Measurements from ENCODE around the gene PRXL2B. TPM values are rescaled to one million over a fixed set of nuclear protein-coding genes. Genes with fewer than 3 reads are reported as not detected.

PRXL2B gene
- total and polyA plus RNA-seq, 12 donors = 3.7 to 12.0 (median 5.4) TPM

- ATAC-seq (no peak), DNase-seq (no peak)
- Histone ChIP-seq H3K4me1 (peaks cover 8 to 37% (median 28%) of the 10 kb centered on the region in 9 donors), H3K27me3 (peaks cover 0 to 2% (median 0%) of the 10 kb centered on the region in 7 donors), H3K27ac (no peak overlapping the region), H3K4me3 (no peak overlapping the region), H3K9me3 (no peaks in the 10 kb centered on the region), H3K36me3 (peaks cover 0 to 64% (median 4%) of the 10 kb centered on the region in 9 donors)
- intact Hi-C loops (cut with DNase I) = loop anchor here in 1 of 10 donors (2.0 kb wide), 1 partner anchor 15 kb away; no protein-coding TSS in a partner anchor
- TF ChIP-seq, protein P1, sequence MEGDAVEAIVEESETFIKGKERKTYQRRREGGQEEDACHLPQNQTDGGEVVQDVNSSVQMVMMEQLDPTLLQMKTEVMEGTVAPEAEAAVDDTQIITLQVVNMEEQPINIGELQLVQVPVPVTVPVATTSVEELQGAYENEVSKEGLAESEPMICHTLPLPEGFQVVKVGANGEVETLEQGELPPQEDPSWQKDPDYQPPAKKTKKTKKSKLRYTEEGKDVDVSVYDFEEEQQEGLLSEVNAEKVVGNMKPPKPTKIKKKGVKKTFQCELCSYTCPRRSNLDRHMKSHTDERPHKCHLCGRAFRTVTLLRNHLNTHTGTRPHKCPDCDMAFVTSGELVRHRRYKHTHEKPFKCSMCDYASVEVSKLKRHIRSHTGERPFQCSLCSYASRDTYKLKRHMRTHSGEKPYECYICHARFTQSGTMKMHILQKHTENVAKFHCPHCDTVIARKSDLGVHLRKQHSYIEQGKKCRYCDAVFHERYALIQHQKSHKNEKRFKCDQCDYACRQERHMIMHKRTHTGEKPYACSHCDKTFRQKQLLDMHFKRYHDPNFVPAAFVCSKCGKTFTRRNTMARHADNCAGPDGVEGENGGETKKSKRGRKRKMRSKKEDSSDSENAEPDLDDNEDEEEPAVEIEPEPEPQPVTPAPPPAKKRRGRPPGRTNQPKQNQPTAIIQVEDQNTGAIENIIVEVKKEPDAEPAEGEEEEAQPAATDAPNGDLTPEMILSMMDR (IDR thresholded peaks at IDR 0.05) = no peak
- whole genome bisulfite sequencing, 2 donors = 77 to 79% methylated on average over 35 of the region's 35 CpGs
Measured at GRCh38 chr1:2559509-2560298, 26.9 kb upstream of the PRXL2B start.

DNA sequence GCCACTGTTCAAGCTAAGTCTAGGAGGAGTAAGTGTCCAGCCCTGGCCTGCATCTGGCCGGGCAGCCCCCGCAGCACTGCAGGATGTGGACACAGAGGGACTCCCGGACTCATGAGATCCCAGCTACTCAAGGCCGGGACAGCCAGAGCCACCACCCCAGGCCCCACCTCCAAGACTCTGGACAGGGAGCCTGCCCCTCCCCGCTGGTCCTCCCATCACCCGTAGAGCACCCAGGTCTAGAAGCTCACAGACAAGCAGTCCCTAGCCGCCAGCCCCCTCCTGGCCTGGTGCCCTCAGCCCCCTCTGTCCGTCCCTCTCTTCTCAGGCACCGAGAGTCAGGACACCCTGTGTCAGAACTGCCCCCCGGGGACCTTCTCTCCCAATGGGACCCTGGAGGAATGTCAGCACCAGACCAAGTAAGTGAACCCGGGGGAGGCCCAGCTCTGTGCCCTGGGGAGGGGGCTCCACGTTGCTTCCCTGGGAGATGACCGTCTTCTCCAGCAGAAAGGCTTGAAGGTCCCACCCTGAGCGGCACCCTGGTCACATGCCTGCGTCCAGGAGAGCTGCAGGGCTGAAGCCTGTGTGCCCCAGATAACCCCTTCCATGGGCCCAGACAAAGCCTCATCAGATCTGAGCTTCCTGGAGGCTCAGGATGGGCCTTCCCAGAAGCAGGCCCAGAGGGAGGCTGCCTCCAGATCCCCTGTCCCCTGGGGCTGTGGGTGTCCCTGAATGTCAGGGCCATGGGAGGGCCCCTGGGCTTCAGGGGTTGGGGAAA, 26.1 kb upstream of the PRXL2B start:
- Histone ChIP-seq H3K4me3 (no peak overlapping the region), H3K27ac (no peak overlapping the region), H3K9me3 (no peaks in the 10 kb centered on the region), H3K36me3 (peaks cover 0 to 64% (median 4%) of the 10 kb centered on the region in 9 donors), H3K4me1 (peaks cover 6 to 29% (median 20%) of the 10 kb centered on the region in 9 donors), H3K27me3 (peaks cover 0 to 8% (median 0%) of the 10 kb centered on the region in 7 donors)
- no peak for ATAC-seq
- TF ChIP-seq, protein P1 (IDR thresholded peaks at IDR 0.05) = no peak
- WGBS, 2 donors = 87 to 88% methylated on average over 15 of the region's 15 CpGs
- no peak for DNase-seq
- intact Hi-C loops (cut with DNase I) = no loop called here

DNA sequence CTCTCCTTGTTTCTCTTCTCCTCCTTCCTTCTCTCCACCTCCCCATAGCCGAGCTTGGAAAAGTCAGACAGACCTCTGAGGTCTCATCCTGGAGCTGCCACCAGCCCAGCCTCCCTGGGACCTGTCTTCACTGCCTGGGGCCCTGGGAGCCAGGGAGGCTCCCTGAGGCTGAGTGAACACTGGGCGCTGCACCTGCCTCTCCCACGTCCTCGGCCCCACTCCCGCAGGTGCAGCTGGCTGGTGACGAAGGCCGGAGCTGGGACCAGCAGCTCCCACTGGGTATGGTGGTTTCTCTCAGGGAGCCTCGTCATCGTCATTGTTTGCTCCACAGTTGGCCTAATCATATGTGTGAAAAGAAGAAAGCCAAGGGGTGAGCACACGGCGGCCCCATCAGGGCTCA, 25.1 kb upstream of the PRXL2B start:
- peaks cover 0 to 64% (median 4%) of the 10 kb centered on the region in 9 donors for H3K36me3 ChIP-seq
- no peak for DNase-seq
- TF ChIP-seq, protein P1 (IDR thresholded peaks at IDR 0.05) = no peak
- H3K9me3 ChIP-seq = no peaks in the 10 kb centered on the region
- H3K27me3 ChIP-seq = peaks cover 0 to 12% (median 0%) of the 10 kb centered on the region in 7 donors
- WGBS, 2 donors = 90 to 91% methylated on average over 11 of the region's 11 CpGs
- H3K27ac ChIP-seq = no peak overlapping the region
- intact Hi-C loops (cut with DNase I) = no loop called here
- H3K4me3 ChIP-seq = no peak overlapping the region
- peaks cover 6 to 23% (median 14%) of the 10 kb centered on the region in 9 donors for H3K4me1 ChIP-seq
- no peak for ATAC-seq

Data from heart right ventricle (tissue), 16 donors.